ENCODE data around the gene CGREF1.
"Not testable (repeated sequence)": the region's sequence is repeated elsewhere in the genome, so short reads cannot be mapped to it uniquely, and the experiment has no call there.

The CGREF1 gene

DNA sequence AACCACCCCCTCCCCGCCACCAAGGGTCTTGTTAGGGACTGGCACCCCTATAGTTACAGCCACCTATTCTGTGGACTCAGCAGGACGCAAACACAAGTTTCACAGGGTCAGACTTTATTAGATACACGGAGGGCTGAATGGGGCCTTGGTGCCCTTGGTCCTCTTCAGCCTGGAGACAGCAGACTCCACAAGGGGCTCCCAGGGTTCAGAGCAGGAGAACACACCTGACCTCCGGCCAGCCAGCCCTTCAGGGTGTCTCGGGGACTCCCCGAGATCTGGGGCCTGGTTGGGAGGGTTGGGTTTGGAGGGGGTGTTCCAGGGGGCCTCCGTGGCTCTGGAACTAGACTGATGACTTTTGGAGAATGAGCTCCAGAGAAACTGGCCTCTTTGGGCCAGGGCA lies 17.8 kb upstream of the CGREF1 start:
- DNase-seq = no peak

DNA sequence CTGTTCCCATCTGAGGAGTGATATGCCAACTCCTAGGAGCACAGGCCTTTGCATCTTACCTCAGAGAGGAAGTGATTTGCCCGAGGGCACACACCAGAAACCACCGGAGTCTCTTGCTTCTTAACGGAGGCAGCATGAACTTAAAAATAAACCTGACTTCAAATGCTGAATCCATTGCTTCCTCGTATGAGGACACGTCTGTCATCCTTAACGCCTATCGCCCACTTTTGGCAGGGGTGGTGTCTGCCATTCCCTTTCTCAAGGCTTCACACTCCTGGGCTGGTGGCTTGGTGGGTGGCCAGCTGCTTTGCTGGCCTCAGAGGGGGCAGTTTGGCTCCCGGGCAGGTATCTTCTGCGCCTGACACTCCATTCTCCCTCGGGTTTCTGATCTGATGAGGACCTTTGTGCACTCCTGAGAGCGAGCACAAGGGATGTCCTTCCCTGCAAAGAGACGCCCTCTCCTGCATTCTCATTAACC lies 16.6 kb upstream of the CGREF1 start:
- DNase-seq = no peak

DNA sequence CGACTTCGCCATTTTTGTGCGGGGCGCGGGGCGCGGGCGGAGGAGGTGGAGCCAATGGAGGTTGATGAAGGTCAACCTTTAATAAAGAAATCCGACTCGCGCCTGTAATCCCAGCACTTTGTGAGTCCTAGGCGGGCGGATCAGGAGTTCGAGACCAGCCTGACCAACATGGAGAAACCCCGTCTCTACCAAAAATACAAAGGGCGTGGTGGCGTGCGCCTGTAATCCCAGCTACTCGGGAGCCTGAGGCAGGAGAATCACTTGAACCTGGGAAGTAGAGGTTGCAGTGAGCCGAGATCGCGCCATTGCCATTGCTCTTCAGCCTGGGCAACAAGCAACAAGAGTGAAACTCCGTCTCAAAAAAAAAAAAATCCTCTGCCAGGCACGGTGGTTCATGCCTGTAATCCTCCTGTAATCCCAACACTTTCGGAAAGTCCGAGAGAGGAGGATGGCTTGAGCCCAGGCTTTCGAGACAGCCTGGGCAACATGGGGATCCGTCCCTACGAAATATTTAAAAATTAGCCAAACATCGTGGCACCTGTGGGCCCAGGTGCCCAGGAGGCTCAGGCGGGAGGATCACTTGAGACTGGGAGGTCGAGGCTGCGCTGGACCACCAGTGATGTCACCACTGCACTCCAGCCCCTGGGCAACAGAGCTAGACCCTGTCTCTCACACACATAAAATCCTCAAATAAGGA lies 16.0 kb upstream of the CGREF1 start:
- DNase-seq = no peak

DNA sequence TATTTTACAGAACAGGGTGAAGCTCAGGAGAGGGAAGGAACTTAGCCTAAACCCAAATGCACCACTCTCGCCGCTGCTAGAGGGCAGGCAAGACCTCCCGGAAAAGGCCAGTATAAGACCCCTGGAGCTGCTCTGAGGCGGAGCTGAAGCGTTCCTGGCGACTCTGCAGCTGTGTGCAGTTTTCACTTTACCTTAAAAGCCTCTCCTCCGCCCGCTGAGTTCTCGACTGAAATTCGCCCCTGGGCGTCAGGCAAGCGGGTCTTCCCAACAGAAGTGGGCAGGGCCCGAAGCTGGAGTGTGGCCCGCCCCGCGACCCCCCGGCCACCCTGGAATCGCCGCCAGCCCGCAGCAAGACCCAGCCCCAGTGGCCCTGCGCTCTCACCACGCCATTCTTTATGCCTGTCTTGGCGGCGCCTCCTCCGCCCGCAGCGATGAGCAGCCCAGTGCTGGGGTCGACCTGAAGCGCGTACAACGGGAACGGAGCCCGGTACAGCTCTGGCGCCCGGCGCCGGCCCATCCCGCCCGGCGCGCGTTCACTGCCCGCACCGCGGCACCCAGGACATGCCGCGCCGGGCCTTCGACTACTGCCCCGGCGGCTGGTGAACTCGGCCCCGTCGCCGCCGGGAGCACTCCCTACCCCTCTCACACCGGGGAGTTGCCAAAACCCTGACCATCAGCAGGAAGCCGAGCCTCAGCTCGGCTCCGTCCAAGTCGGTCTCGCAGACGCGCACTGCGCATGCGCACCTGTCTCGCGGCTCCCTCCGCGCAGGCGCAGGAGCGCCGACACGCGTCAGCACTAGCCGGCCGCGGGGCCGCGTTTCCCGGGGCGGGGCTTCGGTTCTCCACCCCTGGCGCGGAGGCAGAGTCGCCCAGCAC lies 15.2 kb upstream of the CGREF1 start, which contains the start of gene PREB:
Gene PREB (minus strand): TSS at position 732 of the 876 bp plus-strand sequence. CDS start 215 bp downstream, at position 517.
- DNase-seq = peak; percentile 96

DNA sequence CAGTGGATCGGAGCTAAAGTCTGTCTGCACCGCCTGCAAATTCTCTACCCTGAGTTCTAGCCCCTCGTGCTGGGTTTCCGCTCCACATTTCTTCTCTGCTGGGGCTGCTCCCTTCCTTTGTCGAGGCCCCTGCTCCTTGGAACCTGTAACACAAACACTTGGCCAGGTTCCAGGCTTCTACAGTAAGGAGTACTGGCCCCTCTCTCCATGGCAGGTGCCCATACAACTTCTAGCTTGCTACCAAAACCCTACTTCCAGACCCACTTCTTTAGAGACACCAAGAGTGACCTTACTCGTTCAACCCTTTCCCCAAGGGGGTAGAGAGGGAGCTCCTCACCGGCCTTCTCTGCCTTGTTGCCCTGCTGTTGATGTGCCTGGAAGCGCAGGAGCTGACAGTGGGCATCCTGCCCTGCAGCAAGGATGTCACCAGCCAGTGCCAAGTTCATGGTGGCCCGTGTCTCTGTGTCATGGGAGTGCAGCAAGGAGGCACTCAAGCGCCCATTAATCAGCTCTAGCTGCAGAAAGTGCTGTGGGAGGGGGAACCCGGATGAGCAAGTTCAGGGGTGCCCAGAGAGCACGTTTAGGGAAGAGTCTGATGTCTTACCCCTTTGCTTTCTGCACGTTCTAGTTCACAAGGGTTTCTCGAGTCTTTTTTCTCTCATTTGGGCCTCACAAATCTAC lies 14.4 kb upstream of the CGREF1 start:
- no peak for DNase-seq

DNA sequence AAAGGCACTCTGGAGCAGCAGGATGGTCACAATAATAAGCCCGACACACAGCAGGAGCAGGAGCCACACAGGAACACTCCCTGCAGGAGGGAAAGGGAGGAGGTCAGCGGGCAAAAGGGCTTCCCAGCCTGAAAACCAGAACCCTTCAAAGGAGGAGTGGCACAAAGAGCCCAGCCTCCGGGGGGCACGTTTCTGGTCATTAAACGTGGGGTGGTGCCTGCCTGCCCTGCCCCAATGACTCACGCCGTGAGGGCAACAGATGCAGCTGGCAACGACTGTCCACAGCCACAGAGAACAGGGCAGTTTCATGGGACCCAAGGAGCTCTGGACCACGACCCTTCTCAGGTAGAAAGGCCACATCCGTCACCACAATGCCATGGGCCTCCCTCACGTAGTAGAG lies 12.5 kb upstream of the CGREF1 start:
- DNase-seq = no peak

DNA sequence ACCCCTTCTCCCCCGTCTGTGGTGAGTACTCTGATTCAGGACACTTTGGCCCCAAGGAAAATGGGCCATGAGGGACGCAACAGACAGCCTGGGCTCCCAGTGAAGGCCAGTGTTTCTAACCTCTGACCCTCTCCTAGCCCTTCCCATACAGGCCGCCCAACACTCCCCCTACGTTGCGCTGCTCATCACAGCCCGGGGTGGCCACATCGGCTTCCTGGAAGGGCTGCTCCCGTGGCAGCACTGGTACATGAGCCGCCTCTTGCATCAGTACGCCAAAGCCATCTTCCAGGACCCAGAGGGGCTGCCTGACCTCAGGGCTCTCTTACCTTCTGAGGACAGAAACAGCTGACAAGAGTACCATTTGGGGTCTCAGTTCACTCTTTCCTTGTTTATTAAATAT lies 11.5 kb upstream of the CGREF1 start:
- DNase-seq = no peak

DNA sequence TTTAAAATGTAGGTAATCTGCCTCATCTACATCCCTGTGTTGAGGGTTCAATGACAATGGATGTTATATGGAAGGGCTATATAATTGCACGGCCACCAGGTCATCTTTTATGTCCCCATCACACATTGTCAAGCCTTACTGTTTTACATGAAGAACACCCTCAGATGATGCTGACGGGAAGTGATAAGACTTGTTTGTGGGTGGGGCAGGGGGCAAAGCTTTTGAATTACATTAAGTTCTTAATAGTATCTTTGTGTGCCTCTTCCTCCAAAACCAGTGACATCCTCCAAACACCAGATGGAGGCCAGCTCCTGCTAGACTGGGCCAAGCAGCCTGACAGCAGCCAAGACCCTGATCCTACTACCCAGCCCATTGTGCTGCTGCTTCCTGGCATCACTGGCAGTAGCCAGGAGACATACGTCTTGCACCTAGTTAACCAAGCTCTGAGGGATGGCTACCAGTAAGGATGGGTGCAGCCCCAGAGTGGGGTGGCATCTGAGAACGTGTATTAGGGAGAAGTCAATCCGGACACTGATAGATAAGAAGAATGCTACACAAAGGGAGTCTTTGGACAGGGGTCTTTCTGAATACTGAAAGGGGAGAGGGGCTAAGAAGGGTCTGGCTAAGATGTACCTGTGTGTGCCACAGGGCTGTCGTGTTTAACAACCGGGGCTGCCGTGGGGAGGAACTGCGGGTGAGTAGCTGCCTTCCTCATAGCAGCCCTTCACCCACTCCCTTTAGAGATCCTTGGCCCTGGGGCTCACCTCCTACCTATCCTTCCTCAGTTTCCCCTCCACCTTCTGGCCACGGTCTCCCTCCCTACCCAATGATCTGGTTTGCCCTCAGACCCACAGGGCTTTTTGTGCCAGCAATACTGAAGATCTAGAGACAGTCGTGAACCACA lies 10.0 kb upstream of the CGREF1 start:
- DNase-seq = no peak

DNA sequence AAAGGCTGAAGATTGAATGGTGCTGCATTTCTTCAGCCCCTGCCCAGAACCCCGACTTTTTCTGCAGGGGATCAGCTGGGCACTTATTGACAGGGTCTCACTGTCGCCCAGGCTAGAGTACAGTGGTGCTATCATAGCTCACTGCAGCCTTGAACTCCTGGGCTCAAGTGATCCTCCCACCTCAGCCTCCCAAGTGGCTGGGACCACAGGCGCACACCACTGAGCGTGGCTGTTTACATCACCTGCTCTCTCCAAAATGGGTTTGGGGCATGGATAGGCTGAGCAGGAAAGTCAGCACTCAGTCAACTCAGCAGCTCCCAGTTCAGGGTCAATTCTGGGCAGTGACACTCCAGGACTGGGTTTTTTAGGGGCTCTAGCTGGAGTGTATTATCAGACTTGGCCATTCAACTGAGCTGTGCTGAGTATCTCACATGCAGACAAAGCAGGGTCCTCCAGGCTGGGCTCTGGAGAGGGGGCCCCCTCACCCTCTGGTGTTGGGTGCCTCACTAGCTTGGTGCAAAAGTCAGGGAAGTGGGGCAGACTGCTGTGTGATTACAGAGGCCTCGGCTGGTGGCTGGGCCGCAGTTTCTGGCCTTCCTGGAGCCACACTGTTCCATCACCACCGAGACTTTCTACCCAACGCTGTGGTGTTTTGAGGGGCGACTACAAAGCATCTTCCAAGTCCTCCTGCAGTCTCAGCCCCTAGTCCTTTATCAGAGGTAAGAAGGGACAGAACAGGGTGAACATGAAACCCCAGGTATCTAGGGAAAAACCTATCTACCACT lies 9.1 kb upstream of the CGREF1 start:
- DNase-seq = no peak

DNA sequence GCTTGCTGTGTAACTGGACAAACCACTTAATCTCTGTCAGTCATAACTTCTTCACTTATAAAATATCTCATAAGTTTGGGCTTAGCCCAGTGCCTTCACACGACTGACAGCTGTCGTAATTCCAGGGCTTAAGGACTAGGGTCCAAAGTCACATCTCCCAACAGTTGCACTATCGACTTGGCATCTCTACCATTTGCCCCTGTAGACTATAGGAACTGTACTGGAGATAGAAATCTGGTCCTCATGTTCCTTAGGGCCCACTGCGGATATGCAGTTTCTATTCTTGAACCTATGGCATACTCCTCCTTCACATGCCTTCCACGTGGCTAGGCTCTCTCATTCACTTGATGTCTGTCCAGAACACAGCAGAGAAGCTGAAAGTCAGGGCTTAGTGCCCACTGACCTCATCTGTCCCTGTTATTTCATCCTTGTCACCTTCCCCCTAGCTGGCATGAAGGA lies 7.4 kb upstream of the CGREF1 start:
- DNase-seq = no peak

DNA sequence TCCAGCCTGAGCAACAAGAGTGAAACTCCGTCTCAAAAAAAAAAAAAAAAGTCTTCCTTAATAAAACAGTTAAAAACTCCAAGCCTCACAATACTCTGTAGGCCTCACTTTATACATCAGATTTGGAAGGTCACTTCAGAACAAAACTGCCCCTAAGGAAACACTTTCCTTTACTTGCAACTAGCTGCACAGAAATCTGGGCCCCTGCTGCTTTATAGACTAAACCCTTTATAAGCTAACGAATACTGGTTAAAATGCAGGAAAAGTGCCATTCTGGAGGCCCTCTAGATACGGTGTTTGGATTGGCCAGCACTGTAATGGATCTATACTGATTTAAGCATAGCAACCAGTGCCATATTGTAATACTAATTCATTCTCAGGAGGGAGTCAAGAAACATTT lies 6.2 kb upstream of the CGREF1 start:
- no peak for DNase-seq

DNA sequence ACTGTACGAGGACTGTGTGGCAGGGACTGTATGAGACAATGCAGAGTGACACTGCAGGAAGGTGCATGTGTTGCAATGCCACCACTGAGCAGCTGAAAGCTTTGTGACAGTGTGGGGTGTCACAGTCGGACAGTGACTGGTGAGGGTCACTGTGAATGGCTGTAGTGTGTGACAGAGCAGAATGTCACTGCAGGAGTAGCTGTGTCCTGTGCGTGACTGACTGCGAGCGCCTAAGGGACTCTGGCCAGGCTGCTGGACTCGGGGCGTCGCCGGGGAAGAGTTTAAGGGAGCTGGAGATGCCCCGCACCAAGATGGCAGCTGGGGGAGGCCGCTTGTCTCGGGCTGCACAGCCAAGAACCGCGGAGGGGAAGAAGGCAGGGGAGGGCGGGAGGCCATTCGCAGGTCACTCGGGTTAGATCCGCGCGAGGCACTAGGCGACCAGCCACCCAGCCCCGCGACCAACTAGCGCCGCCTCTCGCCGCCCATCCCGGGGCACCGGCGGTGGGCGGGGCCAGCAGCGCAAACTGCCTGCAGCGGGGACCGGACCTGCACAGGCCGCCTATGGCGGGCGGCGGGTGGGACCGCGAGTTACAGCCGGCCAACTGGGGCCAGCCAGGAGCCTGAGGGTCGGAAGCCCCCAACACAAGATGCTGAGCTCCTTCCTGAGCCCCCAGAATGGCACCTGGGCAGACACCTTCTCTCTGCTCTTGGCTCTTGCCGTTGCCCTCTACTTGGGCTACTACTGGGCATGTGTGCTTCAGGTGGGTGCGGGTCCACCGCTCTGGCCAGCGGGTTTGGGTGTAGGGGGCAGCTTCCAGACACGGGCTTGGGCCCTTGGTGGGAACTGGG lies 4.6 kb upstream of the CGREF1 start, which contains the start of gene ABHD1:
Gene ABHD1 (plus strand): TSS at position 514 of the 849 bp plus-strand sequence. CDS start 134 bp downstream, at position 648.
- peak; percentile 63 for DNase-seq

DNA sequence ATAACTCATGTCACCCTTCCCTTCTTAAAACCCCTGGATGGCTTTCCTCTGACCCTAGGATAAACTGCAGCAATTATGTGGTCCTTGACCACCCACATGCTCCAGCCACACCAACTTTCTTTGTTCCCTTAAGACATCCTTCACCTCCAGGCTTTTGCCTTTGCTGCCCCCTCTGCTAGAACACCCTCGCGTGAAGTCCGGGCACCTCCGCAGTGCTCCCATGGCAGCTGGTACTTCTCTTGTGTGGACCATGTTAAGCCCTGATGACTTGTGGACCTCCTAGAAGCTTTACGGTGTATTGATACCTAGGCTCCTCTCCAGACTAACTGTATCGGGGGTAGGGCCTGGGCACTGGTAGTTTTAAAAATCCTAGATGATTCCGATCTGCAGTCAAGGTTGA lies 3.9 kb upstream of the CGREF1 start:
- DNase-seq = no peak

DNA sequence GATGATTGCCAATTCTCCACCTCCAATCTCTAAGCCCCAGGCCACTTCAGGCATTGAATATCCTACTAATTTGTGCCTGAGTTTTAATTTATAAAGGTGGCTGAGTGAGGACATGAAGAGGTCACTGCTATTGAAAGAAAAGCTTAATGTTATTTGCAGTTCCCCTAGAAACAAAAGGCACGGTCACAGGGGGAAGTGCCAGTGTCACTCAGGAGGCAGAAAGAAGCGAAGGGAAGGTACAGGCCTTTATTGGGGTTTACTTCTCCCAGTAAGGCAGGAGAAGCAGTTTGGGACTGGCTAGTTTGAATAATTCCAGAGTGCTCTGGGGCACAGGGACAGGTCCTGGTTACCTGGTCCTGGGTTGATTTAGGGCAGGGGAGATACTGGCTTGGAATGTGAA lies 3.0 kb upstream of the CGREF1 start:
- DNase-seq = no peak

DNA sequence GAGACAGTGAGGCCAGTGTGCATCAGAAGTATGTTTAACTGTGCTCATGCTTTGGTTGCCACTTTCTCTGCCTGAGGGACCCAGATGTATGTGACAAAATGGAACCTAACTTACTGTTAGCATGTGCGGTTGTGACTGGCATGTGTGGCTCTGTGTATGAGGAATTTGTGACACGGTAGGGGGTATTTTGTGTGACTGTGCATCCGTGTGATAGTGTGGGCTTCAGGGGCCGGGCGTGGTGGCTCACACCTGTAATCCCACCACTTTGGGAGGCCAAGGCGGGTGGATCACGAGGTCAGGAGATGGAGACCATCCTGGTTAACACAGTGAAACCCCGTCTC lies 372 bp upstream of the CGREF1 start:
- not testable (repeated sequence) for DNase-seq

DNA sequence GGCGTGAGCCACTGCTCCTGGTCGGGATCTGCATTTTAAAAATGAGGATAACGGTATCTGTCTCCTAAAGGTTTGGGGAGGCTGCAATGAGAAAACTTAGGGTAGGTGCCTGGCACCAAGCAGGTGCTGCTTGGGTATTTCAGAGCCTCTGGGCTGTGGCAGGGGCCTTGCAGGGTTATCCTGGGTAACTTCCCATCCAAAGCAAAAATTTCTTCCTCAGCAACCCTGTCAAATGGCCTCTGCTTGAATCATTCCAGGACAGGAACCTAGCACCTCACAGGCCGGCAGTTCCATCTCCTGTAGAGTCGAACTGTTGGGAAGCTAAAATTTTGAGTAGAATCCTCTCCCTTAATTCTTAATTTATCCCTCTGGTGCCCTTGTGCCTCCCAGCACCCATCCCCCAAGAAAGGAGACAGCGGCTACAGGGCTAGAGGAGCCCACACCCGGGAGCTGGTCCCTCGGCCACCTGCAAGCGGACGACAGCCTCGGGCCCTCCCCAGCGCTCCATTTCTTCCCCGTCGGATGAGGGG lies 868 bp downstream of the CGREF1 start:
- no peak for DNase-seq

DNA sequence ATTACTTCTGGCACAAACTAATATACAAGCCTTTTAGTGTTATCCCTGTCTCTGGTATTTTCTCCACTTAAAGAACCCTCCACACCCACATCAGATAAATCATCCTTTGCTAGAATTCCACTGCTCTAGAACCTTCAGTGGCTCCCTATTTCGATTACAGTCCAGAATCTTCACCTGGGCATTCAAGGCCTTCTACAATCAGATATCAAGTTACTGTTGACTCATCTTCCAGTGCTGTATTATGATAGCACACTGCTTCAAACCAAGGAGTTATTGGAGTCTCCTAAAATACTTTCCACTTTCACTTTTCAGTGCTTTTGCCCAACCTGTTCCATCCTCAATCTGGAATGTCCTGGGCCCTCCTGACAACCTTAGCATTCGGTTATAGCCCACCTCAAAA lies 3.4 kb downstream of the CGREF1 start:
- DNase-seq = no peak

DNA sequence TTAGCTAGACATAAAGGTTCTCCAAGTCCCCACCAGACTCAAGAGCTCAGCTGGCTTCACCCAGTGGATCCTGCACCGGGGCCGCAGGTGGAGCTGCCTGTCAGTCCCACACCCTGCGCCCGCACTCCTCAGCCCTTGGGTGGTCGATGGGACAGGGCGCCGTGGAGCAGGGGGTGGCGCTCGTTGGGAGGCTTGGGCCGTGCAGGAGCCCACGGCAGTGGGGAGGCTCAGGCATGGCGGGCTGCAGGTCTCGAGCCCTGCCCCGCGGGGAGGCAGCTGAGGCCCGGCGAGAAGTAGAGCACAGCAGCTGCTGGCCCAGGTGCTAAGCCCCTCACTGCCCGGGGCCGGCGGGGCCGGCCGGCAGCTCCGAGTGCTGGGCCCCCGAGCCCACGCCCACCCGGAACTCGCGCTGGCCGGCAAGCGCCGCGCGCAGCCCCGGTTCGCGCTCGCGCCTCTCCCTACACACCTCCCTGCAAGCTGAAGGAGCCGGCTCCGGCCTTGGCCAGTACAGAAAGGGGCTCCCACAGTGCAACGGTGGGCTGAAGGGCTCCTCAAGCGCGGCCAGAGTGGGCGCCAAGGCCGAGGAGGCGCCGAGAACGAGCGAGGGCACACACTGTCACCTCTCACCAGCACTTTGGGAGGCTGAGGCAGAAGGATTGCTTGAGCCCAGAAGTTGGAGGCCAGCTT lies 7.4 kb downstream of the CGREF1 start:
- DNase-seq = not testable (repeated sequence)

DNA sequence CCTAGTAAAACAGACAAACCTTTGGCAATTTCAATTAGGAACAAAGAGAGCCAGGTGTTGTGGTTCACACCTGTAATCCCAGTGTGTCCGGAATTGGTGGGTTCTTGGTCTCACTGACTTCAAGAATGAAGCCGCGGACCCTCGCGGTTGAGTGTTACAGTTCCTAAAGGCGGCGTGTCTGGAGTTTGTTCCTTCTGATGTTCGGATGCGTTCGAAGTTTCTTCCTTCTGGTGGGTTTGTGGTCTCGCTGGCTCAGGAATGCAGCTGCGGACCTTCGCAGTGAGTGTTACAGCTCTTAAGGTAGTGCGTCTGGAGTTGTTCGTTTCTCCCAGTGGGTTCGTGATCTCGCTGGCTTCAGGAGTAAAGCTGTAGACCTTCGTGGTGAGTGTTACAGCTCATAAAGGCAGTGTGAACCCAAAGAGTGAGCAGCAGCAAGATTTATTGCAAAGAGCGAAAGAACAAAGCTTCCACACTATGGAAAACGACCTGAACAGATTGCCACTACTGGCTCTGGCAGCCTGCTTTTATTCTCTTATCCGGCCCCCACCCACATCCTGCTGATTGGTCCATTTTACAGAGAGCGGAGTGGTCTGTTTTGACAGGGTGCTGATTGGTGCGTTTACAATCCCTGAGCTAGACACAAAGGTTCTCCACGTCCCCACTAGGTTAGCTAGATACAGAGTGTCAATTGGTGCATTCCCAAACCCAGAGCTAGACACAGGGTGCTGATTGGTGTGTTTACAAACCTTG lies 8.2 kb downstream of the CGREF1 start:
- not testable (repeated sequence) for DNase-seq
